Activated CD8-positive, alpha-beta memory T cell treated with anti-CD3 and anti-CD28 coated beads for 4 hours (primary cell): ENCODE measurements around the gene KCTD3.

Experiments used
- DNase-seq, 2 donors: peaks; one replicate each; pipeline ENCODE4 v3.0.0-alpha.2; 2020; ENCODE audit warnings: low read depth in 2 of 2

KCTD3 gene

GRCh38 chr1:215606564-215607168 is 39.6 kb downstream of the KCTD3 start:
- DNase-seq = no peak

- DNase-seq = no peak
These were observed 40.3 kb downstream of the KCTD3 start for GRCh38 chr1:215607412-215607811.

- DNase-seq = no peak
These were observed 41.5 kb downstream of the KCTD3 start for GRCh38 chr1:215608646-215609045.

GRCh38 chr1:215612391-215612790 is 45.3 kb downstream of the KCTD3 start:
- no peak for DNase-seq

GRCh38 chr1:215617979-215618378 is 50.9 kb downstream of the KCTD3 start:
- no peak for DNase-seq

- DNase-seq = no peak
These were observed 56.1 kb downstream of the KCTD3 start for GRCh38 chr1:215623162-215623561.

- DNase-seq = no peak
These were observed 58.8 kb downstream of the KCTD3 start for GRCh38 chr1:215625949-215626348.

- DNase-seq = no peak
These were observed 63.9 kb downstream of the KCTD3 start for GRCh38 chr1:215631040-215631439.

- no peak for DNase-seq
These were observed 64.4 kb downstream of the KCTD3 start for GRCh38 chr1:215631489-215631888.

- DNase-seq = no peak
These were observed 68.7 kb downstream of the KCTD3 start for GRCh38 chr1:215635827-215636226.

- DNase-seq = no peak
These were observed 69.3 kb downstream of the KCTD3 start for GRCh38 chr1:215636258-215636965.

GRCh38 chr1:215637041-215637573 is 70.0 kb downstream of the KCTD3 start:
- DNase-seq = no peak

GRCh38 chr1:215640429-215641148 is 73.5 kb downstream of the KCTD3 start:
- DNase-seq = no peak

GRCh38 chr1:215643592-215644321 is 76.7 kb downstream of the KCTD3 start:
- DNase-seq = no peak

GRCh38 chr1:215645182-215645581 is 78.1 kb downstream of the KCTD3 start:
- DNase-seq = no peak

GRCh38 chr1:215645861-215646260 is 78.8 kb downstream of the KCTD3 start:
- no peak for DNase-seq

GRCh38 chr1:215647738-215648137 is 80.6 kb downstream of the KCTD3 start:
- DNase-seq = no peak

GRCh38 chr1:215648957-215649356 is 81.9 kb downstream of the KCTD3 start:
- DNase-seq = no peak

- DNase-seq = no peak
These were observed 83.5 kb downstream of the KCTD3 start for GRCh38 chr1:215650446-215651149.

GRCh38 chr1:215651867-215652266 is 84.8 kb downstream of the KCTD3 start:
- no peak for DNase-seq

GRCh38 chr1:215652371-215652770 is 85.3 kb downstream of the KCTD3 start:
- DNase-seq = no peak
